Measurements from ENCODE around the gene SLC38A9.

Gene SLC38A9

DNA sequence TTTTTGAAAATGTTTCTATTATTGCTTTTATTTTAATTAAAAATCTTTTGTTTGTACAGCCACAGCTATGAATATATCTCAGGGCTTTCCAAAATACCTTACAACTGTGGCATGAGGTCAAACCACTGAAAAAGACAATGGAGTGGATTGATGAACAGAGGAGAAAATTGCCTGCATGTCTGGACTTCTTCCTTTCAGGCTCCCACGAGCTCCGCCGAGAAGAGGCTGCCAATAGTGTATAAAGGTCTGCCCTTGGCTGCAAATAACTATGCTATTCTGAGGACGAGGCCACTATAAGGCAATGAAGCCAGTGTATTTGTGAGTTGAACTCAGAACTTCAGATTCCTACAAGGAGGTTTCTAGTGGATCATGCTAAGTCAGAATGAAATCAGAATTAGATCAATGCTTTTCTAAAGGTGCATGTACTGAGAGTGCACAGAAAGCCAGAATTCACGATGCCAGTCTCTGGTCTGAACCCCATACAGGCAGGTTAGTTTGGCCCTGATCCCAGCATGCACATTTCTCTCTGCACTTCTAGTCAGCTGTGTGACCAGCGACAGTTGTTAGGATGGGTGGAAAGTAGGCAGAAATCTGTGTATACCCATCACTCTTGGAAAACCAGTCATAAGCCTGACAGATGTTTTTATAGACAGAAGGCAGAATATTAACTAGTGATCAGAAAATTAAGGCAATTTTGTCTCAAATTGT is 134.6 kb downstream of the SLC38A9 start:
- no peak for DNase-seq

- no peak for DNase-seq
These were observed 135.5 kb downstream of the SLC38A9 start for GRCh38 chr5:55576661-55577060.
